ENCODE results near the gene FNDC3B. TPM values are rescaled to one million over a fixed set of nuclear protein-coding genes. Genes with fewer than 3 reads are reported as not detected.
A peak's percentile ranks its signal among the peaks of the same experiment; 100 is the strongest.

Gene FNDC3B
- total RNA-seq, 1 experiment from 2014 or later: 173 TPM

DNA sequence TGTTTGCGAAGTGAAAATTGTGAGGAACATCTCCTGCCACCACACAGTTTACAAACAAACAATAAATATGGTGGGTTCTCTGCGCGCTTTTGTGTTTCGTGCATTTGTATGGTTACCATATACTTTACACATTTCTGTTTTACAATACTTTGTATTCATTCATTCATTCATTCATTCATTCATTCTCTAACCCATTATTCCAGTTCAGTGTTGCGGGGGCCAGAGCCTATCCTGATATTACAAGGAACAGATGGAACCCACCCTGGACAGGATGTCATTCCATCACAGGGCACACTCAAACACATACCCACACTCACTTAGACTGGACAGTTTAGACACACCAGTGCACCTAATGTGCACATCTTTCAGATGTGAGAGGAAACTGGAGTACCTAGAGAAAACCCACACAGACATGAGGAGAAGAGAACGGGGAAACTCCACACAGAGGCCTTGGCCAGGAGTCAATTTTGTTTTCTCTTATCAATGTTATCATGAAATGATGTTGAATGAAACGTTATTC lies 160.5 kb downstream of the FNDC3B start:
- Histone ChIP-seq H3K9me3 (ENCODE audit: control insufficient read depth, insufficient read depth, low read depth, low read length) (no peaks in the 10 kb centered on the region), H3K4me3 (ENCODE audit: low read depth in 2 of 2, low read length in 2 of 2) (no peak overlapping the region), H3K4me1 (ENCODE audit: control insufficient read depth, insufficient read depth, low read length) (peaks cover 60% of the 10 kb centered on the region), H3K27me3 (ENCODE audit: control insufficient read depth, insufficient read depth, low read length) (no peaks in the 10 kb centered on the region), H3K27ac (ENCODE audit: low read length) (peak overlapping the region; percentile 65), H3K36me3 (ENCODE audit: control insufficient read depth, insufficient read depth, low read length) (no peaks in the 10 kb centered on the region)
- ATAC-seq: no peak
- BruUV-seq (replicated peaks): no TSS peak
- ChIA-PET CTCF (no interaction called here), POLR2A (no interaction called here)
- intact Hi-C loops (cut with micrococcal nuclease; ENCODE audit: unreplicated experiment): no loop called here
- DNase-seq (ENCODE audit: low read depth, low spot score): no peak
- in situ Hi-C loops (cut with HindIII; ENCODE audit: low pct_unique_long_range_greater_than_20kb, low sequenced_read_pairs): no loop called here
- no peak for TF ChIP-seq TCF7L2 (IDR thresholded peaks at IDR 0.05; ENCODE audit: low read depth, low read length)
- TF ChIP-seq, protein P1, sequence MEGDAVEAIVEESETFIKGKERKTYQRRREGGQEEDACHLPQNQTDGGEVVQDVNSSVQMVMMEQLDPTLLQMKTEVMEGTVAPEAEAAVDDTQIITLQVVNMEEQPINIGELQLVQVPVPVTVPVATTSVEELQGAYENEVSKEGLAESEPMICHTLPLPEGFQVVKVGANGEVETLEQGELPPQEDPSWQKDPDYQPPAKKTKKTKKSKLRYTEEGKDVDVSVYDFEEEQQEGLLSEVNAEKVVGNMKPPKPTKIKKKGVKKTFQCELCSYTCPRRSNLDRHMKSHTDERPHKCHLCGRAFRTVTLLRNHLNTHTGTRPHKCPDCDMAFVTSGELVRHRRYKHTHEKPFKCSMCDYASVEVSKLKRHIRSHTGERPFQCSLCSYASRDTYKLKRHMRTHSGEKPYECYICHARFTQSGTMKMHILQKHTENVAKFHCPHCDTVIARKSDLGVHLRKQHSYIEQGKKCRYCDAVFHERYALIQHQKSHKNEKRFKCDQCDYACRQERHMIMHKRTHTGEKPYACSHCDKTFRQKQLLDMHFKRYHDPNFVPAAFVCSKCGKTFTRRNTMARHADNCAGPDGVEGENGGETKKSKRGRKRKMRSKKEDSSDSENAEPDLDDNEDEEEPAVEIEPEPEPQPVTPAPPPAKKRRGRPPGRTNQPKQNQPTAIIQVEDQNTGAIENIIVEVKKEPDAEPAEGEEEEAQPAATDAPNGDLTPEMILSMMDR (IDR thresholded peaks at IDR 0.05): no peak
- no peak for TF ChIP-seq SIN3A (IDR thresholded peaks at IDR 0.05; ENCODE audit: borderline replicate concordance, insufficient read depth, low read depth, low read length)
- TF ChIP-seq, protein P2, sequence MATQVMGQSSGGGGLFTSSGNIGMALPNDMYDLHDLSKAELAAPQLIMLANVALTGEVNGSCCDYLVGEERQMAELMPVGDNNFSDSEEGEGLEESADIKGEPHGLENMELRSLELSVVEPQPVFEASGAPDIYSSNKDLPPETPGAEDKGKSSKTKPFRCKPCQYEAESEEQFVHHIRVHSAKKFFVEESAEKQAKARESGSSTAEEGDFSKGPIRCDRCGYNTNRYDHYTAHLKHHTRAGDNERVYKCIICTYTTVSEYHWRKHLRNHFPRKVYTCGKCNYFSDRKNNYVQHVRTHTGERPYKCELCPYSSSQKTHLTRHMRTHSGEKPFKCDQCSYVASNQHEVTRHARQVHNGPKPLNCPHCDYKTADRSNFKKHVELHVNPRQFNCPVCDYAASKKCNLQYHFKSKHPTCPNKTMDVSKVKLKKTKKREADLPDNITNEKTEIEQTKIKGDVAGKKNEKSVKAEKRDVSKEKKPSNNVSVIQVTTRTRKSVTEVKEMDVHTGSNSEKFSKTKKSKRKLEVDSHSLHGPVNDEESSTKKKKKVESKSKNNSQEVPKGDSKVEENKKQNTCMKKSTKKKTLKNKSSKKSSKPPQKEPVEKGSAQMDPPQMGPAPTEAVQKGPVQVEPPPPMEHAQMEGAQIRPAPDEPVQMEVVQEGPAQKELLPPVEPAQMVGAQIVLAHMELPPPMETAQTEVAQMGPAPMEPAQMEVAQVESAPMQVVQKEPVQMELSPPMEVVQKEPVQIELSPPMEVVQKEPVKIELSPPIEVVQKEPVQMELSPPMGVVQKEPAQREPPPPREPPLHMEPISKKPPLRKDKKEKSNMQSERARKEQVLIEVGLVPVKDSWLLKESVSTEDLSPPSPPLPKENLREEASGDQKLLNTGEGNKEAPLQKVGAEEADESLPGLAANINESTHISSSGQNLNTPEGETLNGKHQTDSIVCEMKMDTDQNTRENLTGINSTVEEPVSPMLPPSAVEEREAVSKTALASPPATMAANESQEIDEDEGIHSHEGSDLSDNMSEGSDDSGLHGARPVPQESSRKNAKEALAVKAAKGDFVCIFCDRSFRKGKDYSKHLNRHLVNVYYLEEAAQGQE (IDR thresholded peaks at IDR 0.05; ENCODE audit: insufficient read depth in 1 of 2, low read depth in 2 of 2, low read length in 1 of 2): no peak
- TF ChIP-seq POLR2AphosphoS5 (IDR thresholded peaks at IDR 0.05; ENCODE audit: low read depth, low read length): no peak

DNA sequence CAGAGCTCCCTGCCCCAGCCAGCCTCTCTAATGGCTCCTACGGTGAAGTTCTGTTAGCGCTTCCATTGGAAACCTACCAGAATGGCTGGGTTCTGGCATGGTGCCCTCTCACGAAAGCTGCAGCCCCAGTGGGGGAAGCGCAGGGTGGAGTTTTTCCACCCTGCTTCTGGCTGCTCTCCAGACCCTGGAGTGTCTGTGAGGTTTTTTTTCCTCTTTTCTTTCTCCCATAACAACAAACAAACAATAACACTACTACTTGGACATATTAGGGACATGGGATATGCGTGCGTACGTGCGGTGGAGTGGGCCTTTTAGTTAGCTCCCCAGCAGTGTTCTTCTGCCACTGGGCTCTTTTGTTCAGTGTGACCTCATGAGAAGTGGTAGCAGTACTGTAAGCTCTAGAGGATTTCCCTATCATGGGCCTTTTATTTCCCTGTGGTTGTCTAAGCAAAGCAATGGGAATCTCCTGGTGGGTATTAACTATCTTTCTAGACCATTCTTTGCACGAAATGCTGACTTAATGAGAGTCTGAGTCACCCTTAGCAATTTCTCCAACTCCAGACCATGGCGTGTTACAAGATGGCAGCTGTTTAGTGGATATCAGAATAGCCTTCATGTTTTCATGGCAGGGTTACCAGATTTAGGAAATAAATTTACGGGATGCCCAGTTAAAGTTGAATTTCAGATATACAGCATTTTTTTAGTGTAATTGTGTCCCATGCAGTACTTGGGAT lies 161.9 kb downstream of the FNDC3B start:
- Histone ChIP-seq H3K4me3 (ENCODE audit: low read depth in 2 of 2, low read length in 2 of 2) (no peak overlapping the region), H3K4me1 (ENCODE audit: control insufficient read depth, insufficient read depth, low read length) (peaks cover 57% of the 10 kb centered on the region), H3K36me3 (ENCODE audit: control insufficient read depth, insufficient read depth, low read length) (no peaks in the 10 kb centered on the region), H3K27ac (ENCODE audit: low read length) (peak overlapping the region; percentile 92), H3K9me3 (ENCODE audit: control insufficient read depth, insufficient read depth, low read depth, low read length) (no peaks in the 10 kb centered on the region), H3K27me3 (ENCODE audit: control insufficient read depth, insufficient read depth, low read length) (no peaks in the 10 kb centered on the region)
- TF ChIP-seq POLR2AphosphoS5 (IDR thresholded peaks at IDR 0.05; ENCODE audit: low read depth, low read length): no peak
- TF ChIP-seq, protein P2 (IDR thresholded peaks at IDR 0.05; ENCODE audit: insufficient read depth in 1 of 2, low read depth in 2 of 2, low read length in 1 of 2): no peak
- intact Hi-C loops (cut with micrococcal nuclease; ENCODE audit: unreplicated experiment) (no loop called here), in situ Hi-C loops (cut with HindIII; ENCODE audit: low pct_unique_long_range_greater_than_20kb, low sequenced_read_pairs) (no loop called here)
- ATAC-seq: peak; percentile 26
- DNase-seq (ENCODE audit: low read depth, low spot score): no peak
- ChIA-PET CTCF (no interaction called here), POLR2A (no interaction called here)
- BruUV-seq (replicated peaks): no TSS peak
